ENCODE results near the gene PNPLA5. TPM values are rescaled to one million over a fixed set of nuclear protein-coding genes. Genes with fewer than 3 reads are reported as not detected.

Gene PNPLA5
- total RNA-seq, 2 donors from 2014 or later: 0.68 to 0.73 TPM

DNA sequence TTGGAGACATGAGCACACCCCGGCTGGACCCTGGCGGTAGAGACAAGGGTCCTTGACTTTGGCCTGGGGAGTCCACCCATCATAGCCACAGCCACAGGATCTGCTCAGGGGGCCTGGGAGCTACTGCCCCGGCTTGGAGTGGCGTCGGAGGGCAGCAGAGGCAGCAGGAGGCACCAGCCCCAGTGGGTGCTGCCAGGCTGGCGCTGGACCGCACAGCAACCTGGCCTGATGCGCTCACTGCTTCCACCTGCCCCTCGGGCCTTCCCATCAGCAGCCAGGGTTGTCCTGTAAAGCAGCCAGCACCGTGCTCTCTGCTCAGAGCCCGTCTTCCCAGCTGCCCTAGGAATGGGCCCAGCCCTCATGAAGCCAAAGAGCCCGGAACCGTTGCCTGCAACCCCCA, 51.4 kb downstream of the PNPLA5 start:
- Mint-ChIP-seq H3K27ac (no peak overlapping the region), H3K27me3 (ENCODE audit: insufficient read depth) (no peaks in the 10 kb centered on the region), H3K36me3 (ENCODE audit: low read depth) (peaks cover 18% of the 10 kb centered on the region), H3K4me3 (no peak overlapping the region), H3K4me1 (no peaks in the 10 kb centered on the region), H3K9me3 (no peaks in the 10 kb centered on the region)
- TF ChIP-seq, protein P1, sequence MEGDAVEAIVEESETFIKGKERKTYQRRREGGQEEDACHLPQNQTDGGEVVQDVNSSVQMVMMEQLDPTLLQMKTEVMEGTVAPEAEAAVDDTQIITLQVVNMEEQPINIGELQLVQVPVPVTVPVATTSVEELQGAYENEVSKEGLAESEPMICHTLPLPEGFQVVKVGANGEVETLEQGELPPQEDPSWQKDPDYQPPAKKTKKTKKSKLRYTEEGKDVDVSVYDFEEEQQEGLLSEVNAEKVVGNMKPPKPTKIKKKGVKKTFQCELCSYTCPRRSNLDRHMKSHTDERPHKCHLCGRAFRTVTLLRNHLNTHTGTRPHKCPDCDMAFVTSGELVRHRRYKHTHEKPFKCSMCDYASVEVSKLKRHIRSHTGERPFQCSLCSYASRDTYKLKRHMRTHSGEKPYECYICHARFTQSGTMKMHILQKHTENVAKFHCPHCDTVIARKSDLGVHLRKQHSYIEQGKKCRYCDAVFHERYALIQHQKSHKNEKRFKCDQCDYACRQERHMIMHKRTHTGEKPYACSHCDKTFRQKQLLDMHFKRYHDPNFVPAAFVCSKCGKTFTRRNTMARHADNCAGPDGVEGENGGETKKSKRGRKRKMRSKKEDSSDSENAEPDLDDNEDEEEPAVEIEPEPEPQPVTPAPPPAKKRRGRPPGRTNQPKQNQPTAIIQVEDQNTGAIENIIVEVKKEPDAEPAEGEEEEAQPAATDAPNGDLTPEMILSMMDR (conservative IDR thresholded peaks at IDR 0.05): no peak
- Histone ChIP-seq H3K27me3 (ENCODE audit: control insufficient read depth, insufficient read depth, low read length, poor library complexity, severe bottlenecking) (no peaks in the 10 kb centered on the region), H3K9ac (ENCODE audit: extremely low read depth, low read length, poor library complexity, severe bottlenecking) (no peak overlapping the region), H3K4me3 (ENCODE audit: low read length) (no peak overlapping the region), H3K4me1 (ENCODE audit: control insufficient read depth, insufficient read depth, low read length) (no peaks in the 10 kb centered on the region), H3K27ac (ENCODE audit: low read depth, low read length) (no peak overlapping the region), H3K36me3 (ENCODE audit: control insufficient read depth, insufficient read depth, low read length) (peaks cover 5% of the 10 kb centered on the region), H3K9me3 (ENCODE audit: control insufficient read depth, low read length) (no peaks in the 10 kb centered on the region)
- DNase-seq: no peak
- WGBS, 2 experiments (ENCODE audit: insufficient coverage in 1 of 2, insufficient read length in 1 of 2): 83 to 91% methylated on average over 2 to 13 of the region's 13 CpGs

DNA sequence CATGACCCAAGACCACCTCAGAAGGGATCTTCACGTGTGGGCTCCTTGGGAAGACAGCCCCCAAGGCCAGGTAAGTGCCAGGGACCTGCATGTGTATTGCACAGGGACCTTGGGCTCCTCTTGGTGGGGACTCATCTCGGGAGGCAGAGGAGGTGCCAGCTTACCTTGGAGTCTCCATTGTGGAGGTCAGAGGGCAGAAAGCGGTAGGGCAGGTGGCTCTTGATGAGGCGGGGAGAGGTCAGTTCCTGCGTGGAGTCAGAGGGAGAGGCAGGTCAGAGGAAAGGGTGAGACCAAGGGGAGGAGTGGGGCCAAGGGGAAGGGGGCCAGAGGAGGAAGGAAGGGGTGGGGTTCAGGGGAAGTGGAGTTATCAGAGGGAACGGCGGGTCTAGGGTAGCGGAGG, 52.0 kb downstream of the PNPLA5 start:
- no peak overlapping the region for H3K27ac ChIP-seq (ENCODE audit: low read depth, low read length)
- no peak overlapping the region for H3K4me3 Mint-ChIP-seq
- H3K36me3 ChIP-seq (ENCODE audit: control insufficient read depth, insufficient read depth, low read length): peaks cover 5% of the 10 kb centered on the region
- H3K9me3 Mint-ChIP-seq: no peaks in the 10 kb centered on the region
- no peak for DNase-seq
- H3K9ac ChIP-seq (ENCODE audit: extremely low read depth, low read length, poor library complexity, severe bottlenecking): no peak overlapping the region
- H3K4me1 Mint-ChIP-seq: no peaks in the 10 kb centered on the region
- H3K27me3 ChIP-seq (ENCODE audit: control insufficient read depth, insufficient read depth, low read length, poor library complexity, severe bottlenecking): no peaks in the 10 kb centered on the region
- no peaks in the 10 kb centered on the region for H3K9me3 ChIP-seq (ENCODE audit: control insufficient read depth, low read length)
- H3K4me1 ChIP-seq (ENCODE audit: control insufficient read depth, insufficient read depth, low read length): no peaks in the 10 kb centered on the region
- H3K27me3 Mint-ChIP-seq (ENCODE audit: insufficient read depth): no peaks in the 10 kb centered on the region
- H3K36me3 Mint-ChIP-seq (ENCODE audit: low read depth): peaks cover 22% of the 10 kb centered on the region
- peak overlapping the region; percentile 30 for H3K27ac Mint-ChIP-seq
- WGBS, 2 experiments (ENCODE audit: insufficient coverage in 1 of 2, insufficient read length in 1 of 2): 86 to 89% methylated on average over 3 to 8 of the region's 8 CpGs
- no peak overlapping the region for H3K4me3 ChIP-seq (ENCODE audit: low read length)
- TF ChIP-seq, protein P1 (conservative IDR thresholded peaks at IDR 0.05): no peak

DNA sequence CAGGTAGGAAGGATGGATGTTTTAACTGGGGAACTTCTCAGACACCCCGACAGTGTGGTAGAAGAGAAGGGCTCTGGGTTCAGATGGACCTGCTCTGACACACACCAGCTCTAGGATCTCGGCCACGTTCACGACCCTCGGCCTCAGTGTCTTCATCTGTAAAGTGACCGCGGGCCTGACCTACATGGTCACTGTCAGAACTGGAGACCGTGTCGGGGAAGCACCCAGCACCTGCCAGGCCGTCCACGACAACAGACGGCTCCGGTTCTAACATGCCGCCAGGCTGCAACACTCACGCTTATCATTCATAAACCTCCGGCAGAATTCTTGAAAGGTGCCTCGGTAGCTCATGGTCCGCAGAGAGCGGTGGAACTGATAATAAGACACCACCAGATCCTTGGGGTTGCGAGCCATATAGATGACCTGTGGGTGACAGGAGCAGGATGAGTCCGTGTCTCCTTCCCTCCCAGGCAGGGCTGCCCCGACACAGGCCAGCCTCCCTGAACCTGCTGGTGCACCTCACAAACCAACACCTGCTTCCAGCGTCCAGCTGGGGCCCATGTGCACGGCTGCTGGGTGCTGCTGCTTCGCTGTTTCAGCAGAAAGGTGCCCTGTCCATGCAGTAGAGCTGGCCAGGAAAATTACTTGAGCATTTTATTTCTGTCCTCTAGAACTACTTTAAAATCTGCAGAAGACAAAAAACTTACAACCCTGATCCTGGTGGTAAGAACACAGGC, 53.1 kb downstream of the PNPLA5 start:
- no peaks in the 10 kb centered on the region for H3K4me1 Mint-ChIP-seq
- H3K27me3 Mint-ChIP-seq (ENCODE audit: insufficient read depth): no peaks in the 10 kb centered on the region
- Histone ChIP-seq H3K4me3 (ENCODE audit: low read length) (no peak overlapping the region), H3K27ac (ENCODE audit: low read depth, low read length) (no peak overlapping the region), H3K9me3 (ENCODE audit: control insufficient read depth, low read length) (no peaks in the 10 kb centered on the region), H3K27me3 (ENCODE audit: control insufficient read depth, insufficient read depth, low read length, poor library complexity, severe bottlenecking) (no peaks in the 10 kb centered on the region), H3K36me3 (ENCODE audit: control insufficient read depth, insufficient read depth, low read length) (peaks cover 5% of the 10 kb centered on the region), H3K9ac (ENCODE audit: extremely low read depth, low read length, poor library complexity, severe bottlenecking) (no peak overlapping the region), H3K4me1 (ENCODE audit: control insufficient read depth, insufficient read depth, low read length) (no peaks in the 10 kb centered on the region)
- DNase-seq: no peak
- no peak overlapping the region for H3K27ac Mint-ChIP-seq
- 95 to 96% methylated on average over 24 to 25 of the region's 25 CpGs for WGBS, 2 experiments (ENCODE audit: insufficient coverage in 1 of 2, insufficient read length in 1 of 2)
- peaks cover 22% of the 10 kb centered on the region for H3K36me3 Mint-ChIP-seq (ENCODE audit: low read depth)
- no peak overlapping the region for H3K4me3 Mint-ChIP-seq
- no peaks in the 10 kb centered on the region for H3K9me3 Mint-ChIP-seq
- TF ChIP-seq, protein P1 (conservative IDR thresholded peaks at IDR 0.05): no peak
